PC-3 (cell line): ENCODE results near the gene CDKL4. TPM values are rescaled to one million over a fixed set of nuclear protein-coding genes. Genes with fewer than 3 reads are reported as not detected.

Experiments
- ATAC-seq: fragments of 200-7000 bp; cut with Tn5 transposase; 2 replicates; pipeline ENCODE4 v1.9.1; 2020; ENCODE audit warnings: mild to moderate bottlenecking, moderate library complexity
- BruUV-seq: library from RNA; stranded (reverse); fragments of 400-500 nt; replicated peaks from 2 replicates; lab custom pipeline; 2021; lab: Mats Ljungman, UMichigan
- CTCF ChIA-PET: fragments of 300-600 bp; sonication (Branson Sonifier 250); formaldehyde crosslinking; loops from one replicate; lab custom pipeline; 2022; ENCODE audit warnings: antibody characterized with exemption; lab: Charles Lee
- POLR2A ChIA-PET: fragments of 300-600 bp; sonication (Branson Sonifier 250); formaldehyde crosslinking; loops from one replicate; lab custom pipeline; 2022; ENCODE audit warnings: antibody characterized with exemption; ENCODE audit not compliant: unreplicated experiment; lab: Charles Lee
- DNase-seq: peaks from one replicate; pipeline ENCODE4 v3.0.0-alpha.2; 2015
- H2AFZ ChIP-seq: fragments of 300-600 bp; sonication (generic); 2 replicates; pipeline ENCODE4 v1.6.0; 2016; ENCODE audit warnings: antibody characterized with exemption, low read length
- H3F3A ChIP-seq: fragments of 300-600 bp; sonication (generic); one replicate; pipeline ENCODE4 v1.6.0; 2017; ENCODE audit warnings: antibody characterized with exemption, low read length, control low read depth, mild to moderate bottlenecking; ENCODE audit not compliant: unreplicated experiment
- H3K27ac ChIP-seq: fragments of 300-600 bp; sonication (generic); 2 replicates; pipeline ENCODE4 v1.5.1; 2016; ENCODE audit warnings: mild to moderate bottlenecking, low read length
- H3K27me3 ChIP-seq: fragments of 300-600 bp; sonication (generic); 2 replicates; pipeline ENCODE4 v1.6.1; 2016; ENCODE audit warnings: low read length, mixed read lengths
- H3K36me3 ChIP-seq: fragments of 300-600 bp; sonication (generic); 2 replicates; pipeline ENCODE4 v1.6.1; 2016; ENCODE audit warnings: low read depth, mixed run types, low read length, mixed read lengths
- H3K4me1 ChIP-seq: fragments of 300-600 bp; sonication (generic); 2 replicates; pipeline ENCODE4 v1.5.1; 2016; ENCODE audit warnings: low read length; ENCODE audit not compliant: insufficient read depth
- H3K4me2 ChIP-seq: fragments of 300-600 bp; sonication (generic); 2 replicates; pipeline ENCODE4 v1.6.0; 2016; ENCODE audit warnings: low read length
- H3K4me3 ChIP-seq: fragments of 300-600 bp; sonication (generic); 2 replicates; pipeline ENCODE4 v1.5.1; 2016; ENCODE audit warnings: mild to moderate bottlenecking, low read length, mixed read lengths
- H3K79me2 ChIP-seq: fragments of 300-600 bp; sonication (generic); 2 replicates; pipeline ENCODE4 v1.6.1; 2017; ENCODE audit warnings: low read length, mixed read lengths
- H3K9ac ChIP-seq: fragments of 300-600 bp; sonication (generic); 2 replicates; pipeline ENCODE4 v1.6.0; 2016; ENCODE audit warnings: mild to moderate bottlenecking, low read length
- H3K9me2 ChIP-seq: fragments of 300-600 bp; sonication (generic); replicated peaks from 2 replicates; pipeline ENCODE4 v1.6.1; 2016; ENCODE audit warnings: mixed run types, low read length, mixed read lengths
- H3K9me3 ChIP-seq: fragments of 300-600 bp; sonication (generic); 2 replicates; pipeline ENCODE4 v1.6.1; 2016; ENCODE audit warnings: low read length, mixed read lengths
- H4K20me1 ChIP-seq: fragments of 300-600 bp; sonication (generic); 2 replicates; pipeline ENCODE4 v1.6.1; 2016; ENCODE audit warnings: low read length, mixed read lengths
- EZH2 ChIP-seq: fragments of 300-600 bp; sonication (generic); IDR thresholded peaks from one replicate; pipeline ENCODE4 v1.6.1; 2017; ENCODE audit warnings: antibody characterized with exemption, mild to moderate bottlenecking, low read length; ENCODE audit not compliant: unreplicated experiment
- EZH2phosphoT487 ChIP-seq: fragments of 300-600 bp; sonication (generic); IDR thresholded peaks from 2 replicates; pipeline ENCODE4 v1.6.1; 2018; ENCODE audit warnings: mild to moderate bottlenecking, antibody characterized with exemption, low read length, borderline replicate concordance
- intact Hi-C: fragments of 100-400 bp; cut with micrococcal nuclease; formaldehyde crosslinking; loops from 2 replicates; pipeline ENCODE4 v1.9.0; 2023
- total RNA-seq: library from RNA; depleted of rRNA; stranded (reverse); fragments of >200 nt; gene quantifications from 2 replicates; pipeline ENCODE4 v1.2.3, GENCODE V29; 2014
- TF ChIP-seq, protein P1 (sequence below): fragments of 300-600 bp; sonication (generic); conservative IDR thresholded peaks from 2 replicates; pipeline ENCODE4 v1.5.1; 2017; ENCODE audit warnings: antibody characterized with exemption, low read depth, mild to moderate bottlenecking, low read length

CDKL4 gene
- total RNA-seq, 1 experiment from 2014 or later: 0.07 TPM

DNA sequence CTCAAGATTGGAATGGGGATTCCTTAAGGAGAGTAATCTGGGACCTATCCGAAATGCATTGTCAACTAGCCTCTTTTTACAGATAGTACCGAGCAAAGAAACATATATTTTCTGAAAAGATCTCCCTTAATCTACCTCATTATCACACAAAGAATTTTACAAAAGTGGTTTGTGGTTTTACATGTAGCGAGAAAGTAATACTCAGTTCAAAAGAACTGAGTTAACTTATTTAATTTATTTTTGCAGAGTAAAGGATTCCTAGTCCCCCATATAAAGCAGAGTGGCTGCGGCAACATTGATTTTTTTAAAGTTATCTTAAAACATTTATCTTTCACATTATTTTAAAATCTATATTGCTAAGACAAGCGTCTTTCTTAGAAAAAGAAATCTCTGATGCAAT lies 107.0 kb downstream of the CDKL4 start:
- no peak for ATAC-seq
- H3K9me3 ChIP-seq: no peaks in the 10 kb centered on the region
- POLR2A ChIA-PET: no interaction called here
- intact Hi-C loops: no loop called here
- H3K4me1 ChIP-seq: peaks cover 8% of the 10 kb centered on the region
- no peak overlapping the region for H2AFZ ChIP-seq
- BruUV-seq: no TSS peak
- no peaks in the 10 kb centered on the region for H3K27me3 ChIP-seq
- no peaks in the 10 kb centered on the region for H3K79me2 ChIP-seq
- H3F3A ChIP-seq: no peaks in the 10 kb centered on the region
- TF ChIP-seq EZH2 (no peak), EZH2phosphoT487 (no peak)
- TF ChIP-seq, protein P1, sequence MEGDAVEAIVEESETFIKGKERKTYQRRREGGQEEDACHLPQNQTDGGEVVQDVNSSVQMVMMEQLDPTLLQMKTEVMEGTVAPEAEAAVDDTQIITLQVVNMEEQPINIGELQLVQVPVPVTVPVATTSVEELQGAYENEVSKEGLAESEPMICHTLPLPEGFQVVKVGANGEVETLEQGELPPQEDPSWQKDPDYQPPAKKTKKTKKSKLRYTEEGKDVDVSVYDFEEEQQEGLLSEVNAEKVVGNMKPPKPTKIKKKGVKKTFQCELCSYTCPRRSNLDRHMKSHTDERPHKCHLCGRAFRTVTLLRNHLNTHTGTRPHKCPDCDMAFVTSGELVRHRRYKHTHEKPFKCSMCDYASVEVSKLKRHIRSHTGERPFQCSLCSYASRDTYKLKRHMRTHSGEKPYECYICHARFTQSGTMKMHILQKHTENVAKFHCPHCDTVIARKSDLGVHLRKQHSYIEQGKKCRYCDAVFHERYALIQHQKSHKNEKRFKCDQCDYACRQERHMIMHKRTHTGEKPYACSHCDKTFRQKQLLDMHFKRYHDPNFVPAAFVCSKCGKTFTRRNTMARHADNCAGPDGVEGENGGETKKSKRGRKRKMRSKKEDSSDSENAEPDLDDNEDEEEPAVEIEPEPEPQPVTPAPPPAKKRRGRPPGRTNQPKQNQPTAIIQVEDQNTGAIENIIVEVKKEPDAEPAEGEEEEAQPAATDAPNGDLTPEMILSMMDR: no peak
- CTCF ChIA-PET: no interaction called here
- H3K4me2 ChIP-seq: no peak overlapping the region
- H3K9me2 ChIP-seq: no peaks in the 10 kb centered on the region
- no peaks in the 10 kb centered on the region for H3K36me3 ChIP-seq
- DNase-seq: no peak
- H4K20me1 ChIP-seq: no peaks in the 10 kb centered on the region
- no peak overlapping the region for H3K4me3 ChIP-seq
- no peak overlapping the region for H3K27ac ChIP-seq
- no peak overlapping the region for H3K9ac ChIP-seq

DNA sequence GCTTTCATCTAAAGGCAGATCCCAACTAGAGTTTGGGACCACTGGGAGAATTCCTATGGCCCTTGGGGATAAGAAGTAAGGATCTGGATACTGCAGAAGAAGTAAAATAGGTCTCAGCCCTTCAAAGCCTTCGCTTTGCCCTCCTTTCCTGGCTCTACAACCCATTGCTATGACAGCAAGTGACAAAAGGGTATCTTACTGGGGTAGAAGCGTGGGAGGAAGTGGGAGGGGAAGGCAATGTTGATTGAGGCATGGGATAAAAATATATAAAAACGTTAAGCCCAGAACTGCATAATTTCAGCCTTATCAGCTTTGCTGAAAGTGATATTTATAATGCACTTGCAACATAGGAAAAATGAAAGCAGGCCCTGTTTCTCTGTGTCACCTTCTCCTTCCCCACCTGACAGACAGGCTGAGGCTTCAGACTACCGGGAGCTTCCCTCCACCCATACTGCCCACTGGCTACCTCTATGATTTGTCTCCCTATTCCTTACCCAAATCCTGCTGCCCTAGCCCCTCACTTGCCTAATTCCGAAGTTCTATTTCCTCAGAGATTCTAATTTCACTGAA lies 108.0 kb downstream of the CDKL4 start:
- no peaks in the 10 kb centered on the region for H3K79me2 ChIP-seq
- no peaks in the 10 kb centered on the region for H3F3A ChIP-seq
- no peak for DNase-seq
- H3K27ac ChIP-seq: no peak overlapping the region
- ChIA-PET POLR2A (no interaction called here), CTCF (no interaction called here)
- no peaks in the 10 kb centered on the region for H3K27me3 ChIP-seq
- no peak overlapping the region for H3K9ac ChIP-seq
- ATAC-seq: no peak
- no peaks in the 10 kb centered on the region for H4K20me1 ChIP-seq
- no peak for TF ChIP-seq EZH2
- TF ChIP-seq, protein P1: no peak
- TF ChIP-seq EZH2phosphoT487: no peak
- no peaks in the 10 kb centered on the region for H3K9me2 ChIP-seq
- H3K4me2 ChIP-seq: no peak overlapping the region
- no peaks in the 10 kb centered on the region for H3K9me3 ChIP-seq
- peak overlapping the region; percentile 18; the same call in 1 of the 2 replicates for H2AFZ ChIP-seq
- no peaks in the 10 kb centered on the region for H3K36me3 ChIP-seq
- intact Hi-C loops: no loop called here
- H3K4me1 ChIP-seq: no peaks in the 10 kb centered on the region
- BruUV-seq: no TSS peak
- no peak overlapping the region for H3K4me3 ChIP-seq

DNA sequence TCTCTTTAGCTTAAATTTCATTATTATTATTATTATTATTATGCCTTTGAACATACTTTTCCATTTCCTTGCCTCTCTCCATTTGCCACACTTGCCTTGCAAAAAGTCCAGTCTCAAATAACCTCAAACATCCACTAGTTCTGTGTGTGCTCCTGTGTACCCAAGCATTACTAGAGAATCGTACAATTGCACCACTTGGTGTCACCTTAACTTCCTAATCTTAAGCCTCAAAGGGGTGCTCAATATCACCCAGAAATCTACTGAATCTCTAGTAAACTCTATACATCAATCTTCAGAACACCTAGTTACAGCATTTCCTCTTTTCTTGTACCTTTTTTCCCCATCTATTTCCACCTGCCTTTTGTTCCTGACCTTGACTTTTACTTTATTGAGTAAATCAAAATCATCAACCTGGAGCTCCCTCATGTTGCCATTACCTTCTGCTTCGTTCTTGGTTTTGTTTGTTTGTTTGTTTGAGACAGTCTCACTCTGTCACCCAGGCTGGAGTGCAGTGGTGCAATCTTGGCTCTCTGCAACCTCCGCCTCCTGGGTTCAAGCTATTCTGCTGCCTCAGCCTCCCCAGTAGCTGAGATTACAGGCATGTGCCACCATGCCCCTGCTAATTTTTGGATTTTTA lies 110.4 kb downstream of the CDKL4 start:
- ATAC-seq (no peak), DNase-seq (no peak)
- Histone ChIP-seq H4K20me1 (no peaks in the 10 kb centered on the region), H3K9me2 (no peaks in the 10 kb centered on the region), H3K79me2 (no peaks in the 10 kb centered on the region), H3K27ac (no peak overlapping the region), H2AFZ (no peak overlapping the region), H3K27me3 (no peaks in the 10 kb centered on the region), H3K4me2 (no peak overlapping the region), H3K4me1 (no peaks in the 10 kb centered on the region; the same call in 1 of the 2 replicates), H3K9me3 (no peaks in the 10 kb centered on the region), H3K9ac (no peak overlapping the region), H3K36me3 (no peaks in the 10 kb centered on the region), H3F3A (no peaks in the 10 kb centered on the region), H3K4me3 (no peak overlapping the region)
- intact Hi-C loops: no loop called here
- CTCF ChIA-PET: no interaction called here
- POLR2A ChIA-PET: no interaction called here
- no TSS peak for BruUV-seq
- TF ChIP-seq EZH2phosphoT487: no peak
- no peak for TF ChIP-seq EZH2
